Measurements from ENCODE around the gene RYR2.

The RYR2 gene

DNA sequence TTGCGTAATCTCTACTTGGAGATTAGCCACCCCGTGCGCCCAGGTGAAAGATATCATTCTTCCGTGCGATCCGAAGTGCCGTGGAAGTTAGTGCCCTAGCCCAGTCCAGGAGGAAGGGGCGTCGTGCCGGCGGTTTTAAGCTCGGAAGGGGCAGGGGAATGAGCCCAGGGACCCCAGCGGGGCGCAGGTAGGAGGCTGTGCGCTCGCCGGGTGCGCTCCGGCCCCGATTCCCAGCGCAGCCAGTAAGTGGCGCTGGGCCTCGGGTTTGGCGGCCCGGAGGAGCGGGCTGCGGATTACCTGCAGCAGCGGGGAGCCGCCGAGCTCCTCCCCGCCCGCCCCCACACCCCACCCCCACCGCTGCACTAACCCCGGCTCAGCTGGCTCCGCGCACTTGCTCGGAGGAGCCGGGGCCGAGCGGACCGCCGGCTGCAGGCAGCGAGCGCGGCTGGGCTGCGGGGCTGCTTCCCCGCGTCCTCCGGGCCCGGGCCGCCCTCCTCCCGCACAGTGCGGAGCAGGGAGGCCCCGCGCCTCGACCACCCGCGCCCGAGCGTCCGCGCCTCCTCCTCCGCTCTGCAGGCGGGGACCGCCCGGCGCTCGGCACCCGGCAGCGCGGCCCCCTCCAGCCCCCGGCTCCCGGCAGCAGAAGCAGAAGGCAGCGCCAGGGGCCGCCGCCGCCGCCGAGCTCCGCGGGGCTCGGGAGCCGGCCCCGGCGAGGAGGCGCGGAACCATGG, at the start of gene RYR2:
Gene RYR2, plus strand, starts transcription at position 390 of the 731 bp plus-strand sequence. Its CDS starts 338 bp downstream, at position 728.
- DNase-seq, result no peak

DNA sequence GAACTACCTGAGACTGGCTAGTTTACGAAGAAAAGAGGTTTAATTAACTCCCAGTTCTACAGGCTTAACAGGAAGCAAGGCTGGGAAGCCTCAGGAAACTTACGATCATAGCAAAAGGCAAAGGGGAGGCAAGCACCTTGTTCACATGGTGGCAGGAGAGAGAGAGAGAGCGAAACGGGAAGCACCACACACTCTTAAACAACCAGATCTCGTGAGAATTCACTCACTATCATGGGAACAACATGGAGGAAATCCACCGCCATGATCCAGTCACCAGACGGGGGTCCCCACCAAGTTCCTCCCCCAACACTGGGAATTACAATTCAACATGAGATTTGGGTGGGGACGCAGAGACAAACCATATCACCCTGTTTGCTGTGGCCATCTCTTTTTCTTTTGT, 49.5 kb upstream of the RYR2 start:
- no peak for DNase-seq

GRCh38 chr1:236994450-236994849, 47.5 kb upstream of the RYR2 start:
- DNase-seq, result no peak

DNA sequence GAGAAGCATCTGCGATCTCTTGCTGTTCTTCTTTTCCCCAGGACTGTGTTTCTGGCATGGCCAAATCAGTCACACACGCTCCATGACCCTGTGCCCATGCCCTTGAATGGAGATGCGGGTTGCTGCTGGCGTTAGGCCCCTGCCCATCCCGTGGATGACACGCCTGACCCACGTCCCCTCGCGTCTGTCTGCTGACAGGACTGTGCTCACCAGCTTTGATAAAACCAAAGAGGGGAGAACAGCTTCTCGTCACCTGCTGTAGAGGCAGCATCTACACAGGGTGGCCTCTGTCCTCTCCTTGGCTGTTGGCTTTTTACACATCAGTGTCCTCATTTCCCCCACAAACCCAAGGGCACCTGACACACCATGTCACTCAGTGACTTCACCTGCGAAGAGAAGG, 44.6 kb upstream of the RYR2 start:
- peak; percentile 44 for DNase-seq

GRCh38 chr1:236997882-236998281, 44.1 kb upstream of the RYR2 start:
- peak; percentile 91 for DNase-seq

- no peak for DNase-seq
Measured at GRCh38 chr1:236998546-236998945, 43.4 kb upstream of the RYR2 start.

DNA sequence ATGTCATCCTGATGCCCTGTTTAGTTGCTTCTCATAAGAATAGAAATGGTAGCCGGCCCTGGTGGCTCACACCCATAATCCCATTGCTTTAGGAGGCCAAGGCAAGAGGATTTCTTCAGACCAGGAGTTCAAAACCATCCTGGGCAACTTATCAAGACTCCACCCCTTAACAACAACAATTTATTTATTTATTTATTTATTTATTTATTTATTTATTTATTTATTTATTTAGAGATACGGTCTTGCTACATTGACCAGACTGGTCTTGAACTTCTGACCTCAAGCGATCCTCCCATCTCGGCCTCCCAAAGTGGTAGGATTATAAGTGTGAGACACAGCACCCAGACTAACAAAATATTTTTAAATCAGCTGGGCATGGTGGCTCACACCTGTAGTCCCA, 41.8 kb upstream of the RYR2 start:
- DNase-seq, result no peak

DNA sequence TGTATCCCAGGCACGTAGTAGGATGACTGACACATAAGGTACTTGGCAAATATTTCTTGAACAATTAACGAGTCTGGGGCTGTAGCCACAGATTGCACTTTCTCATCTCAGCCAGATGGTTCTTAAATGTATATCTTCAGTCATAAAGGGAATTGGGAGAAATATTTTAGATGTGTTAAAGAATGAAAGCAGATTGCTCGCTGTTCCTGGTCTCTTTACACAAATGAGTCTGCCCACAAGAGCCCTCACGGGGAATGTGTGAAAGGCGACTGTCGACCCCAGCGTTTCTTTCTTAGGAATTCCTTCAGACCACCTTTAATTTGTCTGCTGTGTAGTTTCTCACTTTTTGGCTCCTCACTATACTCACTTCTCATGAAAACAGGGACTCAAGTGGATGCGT, 38.5 kb upstream of the RYR2 start:
- DNase-seq, result no peak

- DNase-seq, result no peak
Measured at GRCh38 chr1:237004116-237004515, 37.9 kb upstream of the RYR2 start, which contains the start of gene MT1HL1. Gene MT1HL1 (minus strand): TSS chr1:237004441. CDS start chr1:237004372, 69 bp downstream.

- DNase-seq, result no peak
Measured at GRCh38 chr1:237005674-237006073, 36.3 kb upstream of the RYR2 start.

DNA sequence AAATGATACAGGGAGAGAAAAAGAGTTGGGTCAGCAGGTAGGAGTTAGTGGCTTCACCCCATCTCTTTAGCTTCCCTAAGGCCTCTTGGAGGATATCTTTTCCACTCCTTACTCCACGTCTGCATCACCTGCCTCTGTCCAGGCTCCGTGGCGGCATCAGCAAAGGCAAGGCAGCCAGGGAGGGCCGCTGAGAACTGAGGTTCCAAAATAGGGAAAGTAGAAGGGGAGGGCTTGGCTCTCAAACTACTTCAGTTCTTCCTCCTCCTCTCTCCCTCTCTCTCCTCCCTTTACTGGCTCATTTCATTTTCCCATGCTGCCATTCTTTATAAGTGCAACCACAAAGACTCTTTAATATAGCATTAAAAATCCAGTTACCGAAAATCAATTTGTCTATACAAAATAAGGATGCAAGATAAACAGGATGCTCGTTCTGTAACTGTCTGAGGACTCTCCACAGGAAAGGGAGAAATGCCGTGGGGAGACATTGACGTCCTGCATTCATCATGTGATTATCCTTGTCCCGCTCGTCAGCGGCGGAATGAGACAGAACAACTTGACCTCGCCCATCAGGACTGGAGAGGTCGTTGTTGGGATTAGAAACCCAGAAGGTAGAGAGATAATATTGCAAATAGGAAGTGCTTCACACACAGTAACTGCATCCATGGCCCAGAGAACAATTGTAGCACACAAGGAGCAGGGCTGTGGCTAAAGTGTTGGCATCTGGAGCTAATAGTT, 34.7 kb upstream of the RYR2 start:
- no peak for DNase-seq

GRCh38 chr1:237009611-237010010, 32.4 kb upstream of the RYR2 start:
- DNase-seq, result no peak

GRCh38 chr1:237011432-237011831, 30.6 kb upstream of the RYR2 start:
- DNase-seq, result no peak

GRCh38 chr1:237012361-237012760, 29.6 kb upstream of the RYR2 start:
- no peak for DNase-seq

DNA sequence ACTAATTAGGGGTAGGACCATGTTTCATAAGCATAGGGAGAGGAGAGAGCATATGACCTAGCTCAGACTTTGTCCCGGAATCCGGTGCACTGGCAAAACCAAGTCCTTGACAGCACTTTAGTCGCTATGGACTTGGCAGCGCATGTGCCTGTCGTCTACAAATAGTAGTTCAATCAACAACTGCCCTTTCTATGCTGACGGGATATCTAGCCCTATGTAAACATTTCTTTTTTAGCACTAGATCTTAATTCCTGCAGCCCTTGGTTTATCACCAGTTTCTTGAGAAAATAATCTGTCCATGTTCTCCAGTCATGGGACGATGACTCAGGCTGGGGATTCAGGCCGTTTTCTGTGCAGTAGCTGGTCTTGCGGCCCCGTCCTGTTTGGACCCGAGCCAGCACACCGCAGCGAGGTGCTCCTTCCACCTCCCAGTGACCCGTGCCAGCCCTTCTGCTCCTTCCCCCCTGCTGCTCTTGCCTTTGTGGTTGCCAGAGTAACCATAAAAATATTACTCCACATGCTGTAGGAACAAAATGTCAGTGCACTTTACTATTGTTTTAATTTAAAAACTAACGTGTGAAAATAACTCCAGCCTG, 29.1 kb upstream of the RYR2 start:
- DNase-seq, result peak; percentile 76

DNA sequence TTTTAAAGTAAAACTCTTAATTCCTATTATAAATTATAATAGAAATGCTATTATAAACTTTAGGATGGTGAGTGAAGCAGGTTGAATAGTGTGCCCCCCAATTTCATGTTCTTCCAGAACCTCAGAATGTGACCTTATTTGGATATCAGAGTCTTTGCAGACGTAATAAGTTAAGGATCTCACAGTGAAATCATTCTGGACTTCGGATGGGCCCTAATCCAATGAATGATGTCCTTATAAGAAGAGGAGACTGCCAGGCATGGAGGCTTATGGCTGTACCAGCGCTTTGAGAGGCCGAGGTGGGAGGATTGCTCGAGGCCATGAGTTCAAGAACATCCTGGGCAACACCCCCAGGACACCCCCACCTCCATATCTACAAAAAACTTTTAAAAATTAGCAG, 28.4 kb upstream of the RYR2 start:
- no peak for DNase-seq

- DNase-seq, result no peak
Measured at GRCh38 chr1:237016626-237017025, 25.4 kb upstream of the RYR2 start.

DNA sequence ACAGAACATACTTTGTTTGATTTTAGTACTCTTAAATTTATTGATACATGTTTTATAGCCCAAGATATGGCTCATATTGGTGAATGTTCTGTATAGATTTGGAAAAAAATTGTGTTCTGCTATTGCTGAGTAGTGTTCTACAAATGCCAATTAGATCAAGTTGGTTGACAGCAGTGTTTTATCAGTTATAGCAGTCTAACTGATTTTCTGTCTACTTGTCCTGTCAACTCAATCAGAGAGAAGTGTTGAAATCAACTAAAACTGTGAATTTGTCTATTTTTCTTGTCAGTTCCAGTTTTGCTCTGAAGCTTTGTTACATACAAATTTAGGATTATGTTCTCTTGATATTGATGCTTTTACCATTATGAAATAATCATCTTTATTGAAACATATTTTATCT, 23.1 kb upstream of the RYR2 start:
- no peak for DNase-seq

- no peak for DNase-seq
Measured at GRCh38 chr1:237025358-237026074, 16.5 kb upstream of the RYR2 start.

- no peak for DNase-seq
Measured at GRCh38 chr1:237029240-237029639, 12.7 kb upstream of the RYR2 start.

DNA sequence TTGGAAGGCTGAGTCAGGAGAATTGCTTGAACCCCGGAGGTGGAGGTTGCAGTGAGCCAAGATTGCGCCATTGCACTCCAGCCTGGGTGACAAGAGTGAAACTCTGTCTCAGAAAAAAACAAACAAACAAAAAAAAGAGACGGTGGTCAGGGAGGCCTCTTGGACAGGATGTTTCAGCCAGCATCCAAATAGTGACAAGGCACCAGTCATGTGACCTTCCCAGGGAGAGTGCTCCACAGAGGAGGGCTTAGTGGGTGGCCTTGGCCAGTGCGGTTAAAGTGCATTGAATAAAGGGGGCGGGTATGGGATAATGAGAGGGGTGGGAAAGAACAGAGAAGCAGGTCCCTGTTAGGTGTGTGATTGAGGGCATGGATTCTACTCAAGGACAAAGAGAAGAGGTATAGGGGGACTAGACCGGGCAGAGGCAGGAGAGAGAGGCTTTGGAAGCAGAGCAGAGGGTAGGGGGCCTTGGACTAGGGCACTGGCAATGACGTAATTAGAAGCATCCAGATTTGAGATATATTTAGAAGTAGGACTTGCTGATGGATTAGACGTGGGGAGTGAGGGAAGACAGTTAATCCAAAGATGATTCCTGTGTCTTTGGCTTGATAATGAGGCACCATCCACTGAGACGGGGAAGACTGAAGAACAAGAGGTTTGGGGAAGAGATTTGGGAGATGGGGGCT, 12.0 kb upstream of the RYR2 start:
- no peak for DNase-seq

GRCh38 chr1:237031480-237031879, 10.5 kb upstream of the RYR2 start:
- DNase-seq, result no peak

DNA sequence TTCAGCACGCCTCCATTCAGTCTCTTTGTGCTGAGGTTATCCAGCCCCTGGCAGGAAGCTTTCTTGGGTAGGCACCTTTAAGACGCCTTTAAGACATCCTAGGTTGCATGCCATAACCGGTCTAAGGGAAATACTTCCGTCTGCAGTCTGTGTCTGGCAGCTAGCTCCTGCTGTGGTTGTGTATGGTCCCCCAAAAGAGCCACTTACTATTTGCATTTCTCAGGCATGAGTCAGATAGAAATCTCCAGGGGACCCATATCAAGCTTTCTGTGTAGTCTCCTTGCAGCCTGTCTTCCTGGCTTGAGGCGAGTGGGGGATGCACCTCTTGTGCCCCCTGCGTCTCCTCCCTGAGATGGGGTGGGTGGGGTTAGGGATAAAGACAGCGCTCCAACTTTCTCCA, 10.0 kb upstream of the RYR2 start:
- DNase-seq, result no peak
